ENCODE data around the gene MAPK4.
"Not testable (repeated sequence)": the region's sequence is repeated elsewhere in the genome, so short reads cannot be mapped to it uniquely, and the experiment has no call there.

Gene MAPK4

DNA sequence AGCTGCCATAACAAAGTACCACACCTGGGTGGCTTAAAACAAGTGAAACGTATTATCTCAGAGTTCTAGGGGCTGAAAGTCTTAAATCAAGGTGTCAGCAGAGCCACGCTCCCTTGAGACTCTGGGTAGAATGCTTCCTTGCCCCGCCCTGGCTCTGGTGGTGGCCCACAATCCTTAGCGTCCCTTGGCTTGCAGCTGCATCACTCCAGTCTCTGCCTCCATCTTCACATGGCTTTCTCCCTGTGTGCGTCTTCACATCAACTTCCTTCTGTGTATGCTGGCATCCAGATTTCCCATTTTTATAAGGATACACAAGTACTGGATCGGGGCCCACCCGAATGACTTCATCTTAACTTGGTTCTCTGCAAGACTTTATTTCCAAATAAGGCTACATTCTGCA lies 197.5 kb downstream of the MAPK4 start:
- no peak overlapping the region for H3K4me3 ChIP-seq (ENCODE audit: low read length in 2 of 2)
- H3K4me1 ChIP-seq (ENCODE audit: control insufficient read depth in 2 of 2, insufficient read depth in 2 of 2, low read length in 2 of 2): no peaks in the 10 kb centered on the region
- H3K9me3 ChIP-seq (ENCODE audit: control insufficient read depth in 2 of 2, low read length in 2 of 2): no peaks in the 10 kb centered on the region
- H3K9ac ChIP-seq (ENCODE audit: low read depth in 1 of 2, low read length in 2 of 2): no peak overlapping the region
- H3K27me3 ChIP-seq (ENCODE audit: control insufficient read depth in 2 of 2, insufficient read depth in 2 of 2, low read length in 2 of 2): peaks cover 3 to 8% of the 10 kb centered on the region in 2 donors
- H3K27ac ChIP-seq (ENCODE audit: low read depth in 2 of 2, low read length in 2 of 2): no peak overlapping the region
- H3K36me3 ChIP-seq (ENCODE audit: control insufficient read depth in 2 of 2, insufficient read depth in 2 of 2, low read length in 2 of 2): no peaks in the 10 kb centered on the region

DNA sequence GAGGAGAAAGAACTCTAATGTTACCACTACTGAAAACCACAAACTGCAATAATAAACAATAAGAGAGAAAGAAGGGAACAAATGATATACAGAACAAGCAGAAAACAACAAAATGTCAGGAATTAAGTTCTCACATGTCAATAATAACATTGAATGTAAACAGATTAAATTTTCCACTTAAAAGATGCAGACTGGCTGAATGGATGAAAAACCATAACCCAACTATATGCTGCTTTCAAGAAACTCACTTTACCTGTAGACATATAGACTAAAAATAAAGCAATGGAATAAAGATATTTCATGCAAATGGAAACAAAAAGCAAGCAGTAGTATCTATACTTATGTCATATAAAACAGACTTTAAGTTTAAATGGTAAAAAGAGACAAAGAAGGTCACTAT lies 209.6 kb downstream of the MAPK4 start:
- no peak overlapping the region for H3K4me3 ChIP-seq (ENCODE audit: low read length in 2 of 2)
- no peak overlapping the region for H3K9ac ChIP-seq (ENCODE audit: low read depth in 1 of 2, low read length in 2 of 2)
- no peaks in the 10 kb centered on the region for H3K4me1 ChIP-seq (ENCODE audit: control insufficient read depth in 2 of 2, insufficient read depth in 2 of 2, low read length in 2 of 2)
- H3K27me3 ChIP-seq (ENCODE audit: control insufficient read depth in 2 of 2, insufficient read depth in 2 of 2, low read length in 2 of 2): peaks cover 0 to 3% of the 10 kb centered on the region in 2 donors
- H3K9me3 ChIP-seq (ENCODE audit: control insufficient read depth in 2 of 2, low read length in 2 of 2): peaks cover 0 to 14% of the 10 kb centered on the region in 2 donors
- no peaks in the 10 kb centered on the region for H3K36me3 ChIP-seq (ENCODE audit: control insufficient read depth in 2 of 2, insufficient read depth in 2 of 2, low read length in 2 of 2)
- no peak overlapping the region for H3K27ac ChIP-seq (ENCODE audit: low read depth in 2 of 2, low read length in 2 of 2)

DNA sequence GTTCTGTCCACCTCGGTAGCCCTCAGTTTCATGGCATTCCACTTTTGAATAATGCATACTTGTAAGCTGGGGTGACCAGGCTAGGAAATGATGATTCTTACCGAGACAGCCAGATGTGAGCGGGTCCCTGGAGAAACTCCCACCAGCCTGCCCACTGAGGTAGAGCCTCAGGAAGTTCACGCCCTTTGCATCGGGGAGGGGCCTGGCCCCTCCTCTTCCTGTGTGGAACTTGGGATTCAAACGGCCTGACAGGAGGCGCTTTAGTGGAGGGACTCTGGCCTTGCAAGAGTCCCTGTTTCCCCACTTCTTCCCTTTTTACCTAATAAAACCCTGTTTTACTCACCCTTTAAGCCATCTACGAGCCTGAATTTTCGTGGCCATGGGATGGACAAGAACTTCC lies 215.3 kb downstream of the MAPK4 start:
- H3K36me3 ChIP-seq (ENCODE audit: control insufficient read depth in 2 of 2, insufficient read depth in 2 of 2, low read length in 2 of 2): no peaks in the 10 kb centered on the region
- no peaks in the 10 kb centered on the region for H3K4me1 ChIP-seq (ENCODE audit: control insufficient read depth in 2 of 2, insufficient read depth in 2 of 2, low read length in 2 of 2)
- peaks cover 0 to 3% of the 10 kb centered on the region in 2 donors for H3K27me3 ChIP-seq (ENCODE audit: control insufficient read depth in 2 of 2, insufficient read depth in 2 of 2, low read length in 2 of 2)
- H3K27ac ChIP-seq (ENCODE audit: low read depth in 2 of 2, low read length in 2 of 2): no peak overlapping the region
- H3K9me3 ChIP-seq (ENCODE audit: control insufficient read depth in 2 of 2, low read length in 2 of 2): no peaks in the 10 kb centered on the region
- no peak overlapping the region for H3K9ac ChIP-seq (ENCODE audit: low read depth in 1 of 2, low read length in 2 of 2)
- H3K4me3 ChIP-seq (ENCODE audit: low read length in 2 of 2): no peak overlapping the region

DNA sequence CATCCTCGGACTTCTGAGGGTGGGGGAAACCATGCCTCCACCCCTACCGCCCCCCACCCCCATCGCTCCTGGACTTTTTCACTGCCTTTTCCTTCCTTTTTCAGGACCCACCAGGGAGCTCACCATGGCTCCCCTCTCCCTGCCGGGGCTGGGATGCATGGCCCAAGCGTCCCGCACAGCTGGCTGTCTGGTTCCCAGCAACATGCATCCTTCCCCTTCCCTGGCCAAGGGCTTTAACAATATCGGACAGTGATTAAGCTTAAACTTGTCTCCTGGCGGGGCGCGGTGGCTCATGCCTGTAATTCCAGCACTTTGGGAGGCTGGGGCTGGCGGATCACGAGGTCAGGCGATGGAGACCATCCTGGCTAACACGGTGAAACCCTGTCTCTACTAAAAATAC lies 215.8 kb downstream of the MAPK4 start:
- H3K4me1 ChIP-seq (ENCODE audit: control insufficient read depth in 2 of 2, insufficient read depth in 2 of 2, low read length in 2 of 2): no peaks in the 10 kb centered on the region
- H3K36me3 ChIP-seq (ENCODE audit: control insufficient read depth in 2 of 2, insufficient read depth in 2 of 2, low read length in 2 of 2): no peaks in the 10 kb centered on the region
- H3K27me3 ChIP-seq (ENCODE audit: control insufficient read depth in 2 of 2, insufficient read depth in 2 of 2, low read length in 2 of 2): peaks cover 0 to 3% of the 10 kb centered on the region in 2 donors

DNA sequence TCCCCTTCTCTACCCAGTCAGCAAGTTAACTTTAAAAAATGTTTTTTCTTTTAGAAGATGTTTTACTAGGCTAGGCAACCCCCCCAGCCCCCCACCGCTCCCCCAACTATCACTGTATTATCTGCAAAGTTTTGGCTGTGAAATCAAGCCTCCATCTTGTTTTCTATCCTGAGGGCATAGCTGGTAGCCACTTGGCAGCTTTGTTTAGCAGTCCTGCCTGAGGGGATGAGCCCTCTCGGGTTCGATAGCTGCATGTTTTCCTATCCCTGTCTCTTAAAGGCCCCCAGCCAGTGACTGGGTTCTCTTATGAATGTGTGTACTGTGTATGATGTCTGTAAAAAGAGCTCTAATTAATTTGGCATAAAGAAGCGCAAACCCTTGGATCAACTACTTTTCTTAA lies 216.5 kb downstream of the MAPK4 start:
- Histone ChIP-seq H3K27me3 (ENCODE audit: control insufficient read depth in 2 of 2, insufficient read depth in 2 of 2, low read length in 2 of 2) (peaks cover 0 to 3% of the 10 kb centered on the region in 2 donors), H3K9me3 (ENCODE audit: control insufficient read depth in 2 of 2, low read length in 2 of 2) (no peaks in the 10 kb centered on the region), H3K4me3 (ENCODE audit: low read length in 2 of 2) (no peak overlapping the region), H3K36me3 (ENCODE audit: control insufficient read depth in 2 of 2, insufficient read depth in 2 of 2, low read length in 2 of 2) (no peaks in the 10 kb centered on the region), H3K9ac (ENCODE audit: low read depth in 1 of 2, low read length in 2 of 2) (no peak overlapping the region), H3K27ac (ENCODE audit: low read depth in 2 of 2, low read length in 2 of 2) (no peak overlapping the region), H3K4me1 (ENCODE audit: control insufficient read depth in 2 of 2, insufficient read depth in 2 of 2, low read length in 2 of 2) (no peaks in the 10 kb centered on the region)

More for the DNA sequence above, 215.8 kb downstream of the MAPK4 start:
- Histone ChIP-seq H3K9me3 (ENCODE audit: control insufficient read depth in 2 of 2, low read length in 2 of 2) (no peaks in the 10 kb centered on the region), H3K9ac (ENCODE audit: low read depth in 1 of 2, low read length in 2 of 2) (no peak overlapping the region), H3K4me3 (ENCODE audit: low read length in 2 of 2) (no peak overlapping the region), H3K27ac (ENCODE audit: low read depth in 2 of 2, low read length in 2 of 2) (no peak overlapping the region)

DNA sequence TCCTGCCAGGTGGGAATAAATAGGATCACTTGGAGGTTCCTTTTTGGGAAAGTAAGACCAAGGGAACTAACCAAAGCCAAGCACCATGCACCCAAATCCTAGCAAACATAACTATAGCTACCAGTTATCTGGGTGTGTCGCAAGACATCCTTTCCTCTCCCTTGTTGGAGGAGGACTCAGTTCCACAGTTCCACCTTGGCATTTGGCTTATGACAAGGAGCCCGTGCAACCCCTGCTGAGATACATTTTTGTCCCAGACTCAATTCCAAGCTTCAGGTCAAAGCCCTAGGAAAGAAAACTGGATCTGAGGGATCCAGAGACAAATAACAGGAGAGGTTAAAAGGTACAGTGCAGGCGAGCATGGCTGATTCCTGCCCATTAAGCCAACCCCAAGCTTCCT lies 219.1 kb downstream of the MAPK4 start:
- not testable (repeated sequence) for H3K4me3 ChIP-seq (ENCODE audit: low read length in 2 of 2); H3K4me1 ChIP-seq (ENCODE audit: control insufficient read depth in 2 of 2, insufficient read depth in 2 of 2, low read length in 2 of 2); H3K27ac ChIP-seq (ENCODE audit: low read depth in 2 of 2, low read length in 2 of 2); H3K27me3 ChIP-seq (ENCODE audit: control insufficient read depth in 2 of 2, insufficient read depth in 2 of 2, low read length in 2 of 2); H3K9ac ChIP-seq (ENCODE audit: low read depth in 1 of 2, low read length in 2 of 2); H3K9me3 ChIP-seq (ENCODE audit: control insufficient read depth in 2 of 2, low read length in 2 of 2); H3K36me3 ChIP-seq (ENCODE audit: control insufficient read depth in 2 of 2, insufficient read depth in 2 of 2, low read length in 2 of 2)
